Hepatocyte (in vitro differentiated cells): ENCODE data around the gene RHPN2.
"Not testable (repeated sequence)": the region's sequence is repeated elsewhere in the genome, so short reads cannot be mapped to it uniquely, and the experiment has no call there.

ENCODE experiments used
- CTCF ChIP-seq: fragments of 200-600 bp; sonication (generic); IDR thresholded peaks from 2 replicates; pipeline ENCODE4 v1.5.1; 2016; ENCODE audit warnings: antibody characterized with exemption, mild to moderate bottlenecking; ENCODE audit not compliant: poor library complexity
- EZH2 ChIP-seq: fragments of 200-600 bp; sonication (generic); IDR thresholded peaks from 2 replicates; pipeline ENCODE4 v1.6.1; 2016; ENCODE audit warnings: antibody characterized with exemption, mild to moderate bottlenecking, borderline replicate concordance

- TF ChIP-seq CTCF, EZH2: not testable (repeated sequence)
Observed at GRCh38 chr19:32977813-32978212, 86.9 kb downstream of the RHPN2 start.
